Keratinocyte (primary cell): ENCODE results near the gene ABHD13. TPM values are rescaled to one million over a fixed set of nuclear protein-coding genes. Genes with fewer than 3 reads are reported as not detected.

Experiments
- DNase-seq: peaks from one replicate; pipeline ENCODE4 v3.0.0-alpha.2; 2011; ENCODE audit warnings: low read depth, missing footprints, low spot score
- FAIRE-seq: peaks from 2 replicates; lab custom pipeline; 2011; peaks lifted over from hg19 to GRCh38; lab: Jason Lieb, UNC
- H2AFZ ChIP-seq: 2 replicates; pipeline ENCODE4 v1.6.0; 2012; ENCODE audit warnings: low read length, control low read depth, inconsistent platforms; ENCODE audit not compliant: control insufficient read depth
- H3K27ac ChIP-seq: 2 replicates; pipeline ENCODE4 v1.5.1; 2011; ENCODE audit warnings: low read length; ENCODE audit not compliant: control insufficient read depth, insufficient read depth
- H3K27me3 ChIP-seq: 3 replicates; pipeline ENCODE4 v1.6.0; 2011; ENCODE audit warnings: low read length; ENCODE audit not compliant: control insufficient read depth, insufficient read depth; ENCODE audit errors: extremely low read depth
- H3K36me3 ChIP-seq, 2 experiments: 2 replicates in 1 of 2; 3 replicates in 1 of 2; pipeline ENCODE4 v1.5.1; 2011; ENCODE audit warnings: low read length in 2 of 2, mild to moderate bottlenecking in 1 of 2; ENCODE audit not compliant: control insufficient read depth in 2 of 2, insufficient read depth in 2 of 2; ENCODE audit errors: extremely low read depth in 1 of 2
- H3K4me1 ChIP-seq: 3 replicates; pipeline ENCODE4 v1.5.1; 2011; ENCODE audit warnings: low read length; ENCODE audit not compliant: control insufficient read depth, insufficient read depth; ENCODE audit errors: extremely low read depth
- H3K4me2 ChIP-seq: 3 replicates; pipeline ENCODE4 v1.6.0; 2011; ENCODE audit warnings: low read depth, low read length; ENCODE audit not compliant: control insufficient read depth, insufficient read depth; ENCODE audit errors: extremely low read depth
- H3K4me3 ChIP-seq, 3 experiments: fragments of 200-600 bp in 1 of 3; sonication (generic) in 1 of 3; 2 replicates in 2 of 3; 3 replicates in 1 of 3; pipeline ENCODE4 v1.5.1; 2011 to 2016; ENCODE audit warnings: low read length in 3 of 3, mild to moderate bottlenecking in 3 of 3, control low read depth in 2 of 3, inconsistent platforms in 1 of 3, low read depth in 1 of 3, mixed read lengths in 1 of 3, mixed run types in 1 of 3, moderate library complexity in 1 of 3; ENCODE audit not compliant: control insufficient read depth in 2 of 3, insufficient read depth in 2 of 3; ENCODE audit errors: extremely low read depth in 1 of 3
- H3K79me2 ChIP-seq: 2 replicates; pipeline ENCODE4 v1.6.0; 2012; ENCODE audit warnings: low read length; ENCODE audit not compliant: control insufficient read depth, insufficient read depth
- H3K9ac ChIP-seq: 3 replicates; pipeline ENCODE4 v1.6.0; 2011; ENCODE audit warnings: low read length; ENCODE audit not compliant: control insufficient read depth, insufficient read depth; ENCODE audit errors: extremely low read depth
- H3K9me1 ChIP-seq: 3 replicates; pipeline ENCODE4 v1.6.0; 2011; ENCODE audit warnings: low read length; ENCODE audit not compliant: control insufficient read depth, insufficient read depth; ENCODE audit errors: extremely low read depth
- H3K9me3 ChIP-seq: 2 replicates; pipeline ENCODE4 v1.5.1; 2012; ENCODE audit warnings: low read depth, low read length; ENCODE audit not compliant: control insufficient read depth
- H4K20me1 ChIP-seq: 3 replicates; pipeline ENCODE4 v1.6.0; 2011; ENCODE audit warnings: low read length; ENCODE audit not compliant: control insufficient read depth, insufficient read depth; ENCODE audit errors: extremely low read depth
- CTCF ChIP-seq, 3 experiments: IDR thresholded peaks in 1 of 3; conservative IDR thresholded peaks in 1 of 3; optimal IDR thresholded peaks in 1 of 3; 2 replicates in 2 of 3; 3 replicates in 1 of 3; pipeline versions ENCODE3 to v1.5.1; 2011; ENCODE audit warnings: low read length in 3 of 3, mild to moderate bottlenecking in 3 of 3, moderate library complexity in 2 of 3, control low read depth in 1 of 3, inconsistent platforms in 1 of 3; ENCODE audit not compliant: insufficient read depth in 2 of 3; ENCODE audit errors: extremely low read depth in 1 of 3
- EZH2 ChIP-seq: IDR thresholded peaks from one replicate; pipeline ENCODE4 v1.6.1; 2012; ENCODE audit warnings: inconsistent platforms, mild to moderate bottlenecking, low read length, moderate library complexity
- dilution Hi-C: fragments of 300-500 bp; cut with MboI; formaldehyde crosslinking; loops from one replicate; pipeline ENCODE4 v1.7.0; 2020; ENCODE audit warnings: low sequenced_read_pairs; ENCODE audit not compliant: extremely low pct_ligation_motif_present
- polyA plus RNA-seq, 5 experiments: library from polyadenylated mRNA; depleted of rRNA in 3 of 5; stranded (reverse) in 3 of 5; stranded (forward) in 1 of 5; unstranded in 1 of 5; fragments of >200 nt; gene quantifications; 1 replicate in 1 of 5; 2 replicates in 3 of 5; 3 replicates in 1 of 5; pipeline versions ENCODE4 v1.2.1 to v1.2.3, GENCODE V29; 2011 to 2012; ENCODE audit warnings: missing spikeins in 2 of 5, low read depth in 1 of 5, low replicate concordance in 1 of 5

The ABHD13 gene
- polyA plus RNA-seq, 1 donor (not counting 4 experiments of a cell fraction or from before 2014, with no cell fraction given), result 12.8 TPM

GRCh38 chr13:108212886-108213285, 5.3 kb upstream of the ABHD13 start:
- dilution Hi-C loops, result no loop called here
- Histone ChIP-seq H3K4me1 (peaks cover 16% of the 10 kb centered on the region), H3K79me2 (peaks cover 16% of the 10 kb centered on the region), H3K9ac (no peak overlapping the region), H3K4me3 (no peak overlapping the region), H2AFZ (no peak overlapping the region), H3K9me3 (no peaks in the 10 kb centered on the region), H3K36me3 (peaks cover 0 to 7% of the 10 kb centered on the region in 2 experiments), H3K27ac (no peak overlapping the region), H3K4me2 (no peak overlapping the region), H4K20me1 (no peaks in the 10 kb centered on the region), H3K27me3 (no peaks in the 10 kb centered on the region), H3K9me1 (no peaks in the 10 kb centered on the region)
- no peak for TF ChIP-seq CTCF (optimal IDR thresholded peaks at IDR 0.05 in 1 of 3, IDR thresholded peaks at IDR 0.05 in 1 of 3, conservative IDR thresholded peaks at IDR 0.05 in 1 of 3; ENCODE audit: extremely low read depth in 1 of 3, insufficient read depth in 2 of 3, low read length in 3 of 3)
- no peak for TF ChIP-seq EZH2
- DNase-seq (no peak), FAIRE-seq (no peak)

- Histone ChIP-seq H3K79me2 (peaks cover 25% of the 10 kb centered on the region), H3K4me2 (peak overlapping the region; percentile 82), H3K27ac (peak overlapping the region; percentile 15), H3K9me1 (no peaks in the 10 kb centered on the region), H2AFZ (no peak overlapping the region), H3K27me3 (no peaks in the 10 kb centered on the region), H3K4me1 (peaks cover 16% of the 10 kb centered on the region), H3K9ac (peak overlapping the region; percentile 55), H3K4me3 (peak overlapping the region; percentile 51 to 56 (median 53)), H3K9me3 (no peaks in the 10 kb centered on the region), H3K36me3 (peaks cover 0 to 7% of the 10 kb centered on the region in 2 experiments), H4K20me1 (no peaks in the 10 kb centered on the region)
- DNase-seq (no peak), FAIRE-seq (no peak)
- dilution Hi-C loops, result no loop called here
- TF ChIP-seq EZH2, result no peak
- TF ChIP-seq CTCF (optimal IDR thresholded peaks at IDR 0.05 in 1 of 3, IDR thresholded peaks at IDR 0.05 in 1 of 3, conservative IDR thresholded peaks at IDR 0.05 in 1 of 3; ENCODE audit: extremely low read depth in 1 of 3, insufficient read depth in 2 of 3, low read length in 3 of 3), result no peak
Measured at GRCh38 chr13:108213946-108214345, 4.2 kb upstream of the ABHD13 start.
